ENCODE results near the gene RFC2. TPM values are rescaled to one million over a fixed set of nuclear protein-coding genes. Genes with fewer than 3 reads are reported as not detected.
"Not testable (repeated sequence)": the region's sequence is repeated elsewhere in the genome, so short reads cannot be mapped to it uniquely, and the experiment has no call there.

Gene RFC2
- total RNA-seq, 2 donors from 2014 or later, result 56.7 to 71.6 TPM

GRCh38 chr7:74197449-74198124 is 56.6 kb downstream of the RFC2 start:
- Histone ChIP-seq H3K4me1 (ENCODE audit: control insufficient read depth, insufficient read depth, low read length) (peaks cover 3% of the 10 kb centered on the region), H3K9ac (ENCODE audit: extremely low read depth, low read length, poor library complexity, severe bottlenecking) (no peak overlapping the region), H3K4me3 (ENCODE audit: low read length) (no peak overlapping the region), H3K27ac (ENCODE audit: low read depth, low read length) (no peak overlapping the region), H3K27me3 (ENCODE audit: control insufficient read depth, insufficient read depth, low read length, poor library complexity, severe bottlenecking) (no peaks in the 10 kb centered on the region), H3K9me3 (ENCODE audit: control insufficient read depth, low read length) (no peaks in the 10 kb centered on the region), H3K36me3 (ENCODE audit: control insufficient read depth, insufficient read depth, low read length) (peaks cover 38% of the 10 kb centered on the region)
- no peaks in the 10 kb centered on the region for H3K27me3 Mint-ChIP-seq (ENCODE audit: insufficient read depth)
- H3K4me1 Mint-ChIP-seq, result peaks cover 2% of the 10 kb centered on the region
- DNase-seq, result no peak
- WGBS, 2 experiments (ENCODE audit: insufficient coverage in 1 of 2, insufficient read length in 1 of 2), result 92 to 95% methylated on average over 2 to 9 of the region's 9 CpGs
- no peak for TF ChIP-seq CTCF (conservative IDR thresholded peaks at IDR 0.05)
- H3K36me3 Mint-ChIP-seq (ENCODE audit: low read depth), result peaks cover 47% of the 10 kb centered on the region
- no peaks in the 10 kb centered on the region for H3K9me3 Mint-ChIP-seq
- H3K4me3 Mint-ChIP-seq, result no peak overlapping the region
- no peak overlapping the region for H3K27ac Mint-ChIP-seq

- H3K27me3 ChIP-seq (ENCODE audit: control insufficient read depth, insufficient read depth, low read length, poor library complexity, severe bottlenecking); H3K9me3 Mint-ChIP-seq; H3K27me3 Mint-ChIP-seq (ENCODE audit: insufficient read depth); H3K4me1 Mint-ChIP-seq; H3K9me3 ChIP-seq (ENCODE audit: control insufficient read depth, low read length); H3K9ac ChIP-seq (ENCODE audit: extremely low read depth, low read length, poor library complexity, severe bottlenecking); H3K27ac ChIP-seq (ENCODE audit: low read depth, low read length); H3K4me3 Mint-ChIP-seq; H3K4me3 ChIP-seq (ENCODE audit: low read length); DNase-seq; H3K4me1 ChIP-seq (ENCODE audit: control insufficient read depth, insufficient read depth, low read length); H3K27ac Mint-ChIP-seq: not testable (repeated sequence)
- peaks cover 59% of the 10 kb centered on the region for H3K36me3 Mint-ChIP-seq (ENCODE audit: low read depth)
- WGBS, 2 experiments (ENCODE audit: insufficient coverage in 1 of 2, insufficient read length in 1 of 2), result 97 to 100% methylated on average over 1 to 13 of the region's 19 CpGs
- peaks cover 53% of the 10 kb centered on the region for H3K36me3 ChIP-seq (ENCODE audit: control insufficient read depth, insufficient read depth, low read length)
Observed at GRCh38 chr7:74195968-74196654, 58.1 kb downstream of the RFC2 start.

- H3K27me3 Mint-ChIP-seq (ENCODE audit: insufficient read depth), result not testable (repeated sequence)
Observed at GRCh38 chr7:74195139-74195860, 58.9 kb downstream of the RFC2 start.

GRCh38 chr7:74194686-74195085 is 59.5 kb downstream of the RFC2 start:
- H3K27me3 ChIP-seq (ENCODE audit: control insufficient read depth, insufficient read depth, low read length, poor library complexity, severe bottlenecking), result no peaks in the 10 kb centered on the region
- H3K9ac ChIP-seq (ENCODE audit: extremely low read depth, low read length, poor library complexity, severe bottlenecking), result no peak overlapping the region
- H3K27ac ChIP-seq (ENCODE audit: low read depth, low read length), result no peak overlapping the region
- Mint-ChIP-seq H3K9me3 (no peaks in the 10 kb centered on the region), H3K36me3 (ENCODE audit: low read depth) (peaks cover 73% of the 10 kb centered on the region), H3K27ac (peak overlapping the region; percentile 30), H3K27me3 (ENCODE audit: insufficient read depth) (no peaks in the 10 kb centered on the region), H3K4me1 (peaks cover 2% of the 10 kb centered on the region), H3K4me3 (no peak overlapping the region)
- H3K36me3 ChIP-seq (ENCODE audit: control insufficient read depth, insufficient read depth, low read length), result peaks cover 67% of the 10 kb centered on the region
- peaks cover 3% of the 10 kb centered on the region for H3K4me1 ChIP-seq (ENCODE audit: control insufficient read depth, insufficient read depth, low read length)
- H3K9me3 ChIP-seq (ENCODE audit: control insufficient read depth, low read length), result no peaks in the 10 kb centered on the region
- H3K4me3 ChIP-seq (ENCODE audit: low read length), result no peak overlapping the region
- no peak for DNase-seq
- no peak for TF ChIP-seq CTCF (conservative IDR thresholded peaks at IDR 0.05)
- 94 to 97% methylated on average over 10 to 14 of the region's 14 CpGs for WGBS, 2 experiments (ENCODE audit: insufficient coverage in 1 of 2, insufficient read length in 1 of 2)

More at GRCh38 chr7:74195139-74195860, 58.9 kb downstream of the RFC2 start:
- H3K9me3 ChIP-seq (ENCODE audit: control insufficient read depth, low read length); H3K4me3 ChIP-seq (ENCODE audit: low read length); H3K27ac ChIP-seq (ENCODE audit: low read depth, low read length); H3K9ac ChIP-seq (ENCODE audit: extremely low read depth, low read length, poor library complexity, severe bottlenecking); H3K27ac Mint-ChIP-seq; H3K4me1 Mint-ChIP-seq; H3K27me3 ChIP-seq (ENCODE audit: control insufficient read depth, insufficient read depth, low read length, poor library complexity, severe bottlenecking); H3K9me3 Mint-ChIP-seq; H3K4me3 Mint-ChIP-seq; H3K4me1 ChIP-seq (ENCODE audit: control insufficient read depth, insufficient read depth, low read length); DNase-seq: not testable (repeated sequence)
- WGBS, 2 experiments (ENCODE audit: insufficient coverage in 1 of 2, insufficient read length in 1 of 2), result 89 to 98% methylated on average over 8 to 17 of the region's 23 CpGs
- H3K36me3 ChIP-seq (ENCODE audit: control insufficient read depth, insufficient read depth, low read length), result peaks cover 61% of the 10 kb centered on the region
- peaks cover 67% of the 10 kb centered on the region for H3K36me3 Mint-ChIP-seq (ENCODE audit: low read depth)

Data from endodermal cell (in vitro differentiated cells).